Keratinocyte (primary cell): ENCODE measurements around the gene FANCC. TPM values are rescaled to one million over a fixed set of nuclear protein-coding genes. Genes with fewer than 3 reads are reported as not detected.

Source experiments
- DNase-seq: peaks from one replicate; pipeline ENCODE4 v3.0.0-alpha.2; 2011; ENCODE audit warnings: low read depth, missing footprints, low spot score
- FAIRE-seq: peaks from 2 replicates; lab custom pipeline; 2011; peaks lifted over from hg19 to GRCh38; lab: Jason Lieb, UNC
- H2AFZ ChIP-seq: 2 replicates; pipeline ENCODE4 v1.6.0; 2012; ENCODE audit warnings: low read length, control low read depth, inconsistent platforms; ENCODE audit not compliant: control insufficient read depth
- H3K27ac ChIP-seq: 2 replicates; pipeline ENCODE4 v1.5.1; 2011; ENCODE audit warnings: low read length; ENCODE audit not compliant: control insufficient read depth, insufficient read depth
- H3K27me3 ChIP-seq: 3 replicates; pipeline ENCODE4 v1.6.0; 2011; ENCODE audit warnings: low read length; ENCODE audit not compliant: control insufficient read depth, insufficient read depth; ENCODE audit errors: extremely low read depth
- H3K36me3 ChIP-seq, 2 experiments: 2 replicates in 1 of 2; 3 replicates in 1 of 2; pipeline ENCODE4 v1.5.1; 2011; ENCODE audit warnings: low read length in 2 of 2, mild to moderate bottlenecking in 1 of 2; ENCODE audit not compliant: control insufficient read depth in 2 of 2, insufficient read depth in 2 of 2; ENCODE audit errors: extremely low read depth in 1 of 2
- H3K4me1 ChIP-seq: 3 replicates; pipeline ENCODE4 v1.5.1; 2011; ENCODE audit warnings: low read length; ENCODE audit not compliant: control insufficient read depth, insufficient read depth; ENCODE audit errors: extremely low read depth
- H3K4me2 ChIP-seq: 3 replicates; pipeline ENCODE4 v1.6.0; 2011; ENCODE audit warnings: low read depth, low read length; ENCODE audit not compliant: control insufficient read depth, insufficient read depth; ENCODE audit errors: extremely low read depth
- H3K4me3 ChIP-seq, 3 experiments: fragments of 200-600 bp in 1 of 3; sonication (generic) in 1 of 3; 2 replicates in 2 of 3; 3 replicates in 1 of 3; pipeline ENCODE4 v1.5.1; 2011 to 2016; ENCODE audit warnings: low read length in 3 of 3, mild to moderate bottlenecking in 3 of 3, control low read depth in 2 of 3, inconsistent platforms in 1 of 3, low read depth in 1 of 3, mixed read lengths in 1 of 3, mixed run types in 1 of 3, moderate library complexity in 1 of 3; ENCODE audit not compliant: control insufficient read depth in 2 of 3, insufficient read depth in 2 of 3; ENCODE audit errors: extremely low read depth in 1 of 3
- H3K79me2 ChIP-seq: 2 replicates; pipeline ENCODE4 v1.6.0; 2012; ENCODE audit warnings: low read length; ENCODE audit not compliant: control insufficient read depth, insufficient read depth
- H3K9ac ChIP-seq: 3 replicates; pipeline ENCODE4 v1.6.0; 2011; ENCODE audit warnings: low read length; ENCODE audit not compliant: control insufficient read depth, insufficient read depth; ENCODE audit errors: extremely low read depth
- H3K9me1 ChIP-seq: 3 replicates; pipeline ENCODE4 v1.6.0; 2011; ENCODE audit warnings: low read length; ENCODE audit not compliant: control insufficient read depth, insufficient read depth; ENCODE audit errors: extremely low read depth
- H3K9me3 ChIP-seq: 2 replicates; pipeline ENCODE4 v1.5.1; 2012; ENCODE audit warnings: low read depth, low read length; ENCODE audit not compliant: control insufficient read depth
- H4K20me1 ChIP-seq: 3 replicates; pipeline ENCODE4 v1.6.0; 2011; ENCODE audit warnings: low read length; ENCODE audit not compliant: control insufficient read depth, insufficient read depth; ENCODE audit errors: extremely low read depth
- EZH2 ChIP-seq: IDR thresholded peaks from one replicate; pipeline ENCODE4 v1.6.1; 2012; ENCODE audit warnings: inconsistent platforms, mild to moderate bottlenecking, low read length, moderate library complexity
- dilution Hi-C: fragments of 300-500 bp; cut with MboI; formaldehyde crosslinking; loops from one replicate; pipeline ENCODE4 v1.7.0; 2020; ENCODE audit warnings: low sequenced_read_pairs; ENCODE audit not compliant: extremely low pct_ligation_motif_present
- polyA plus RNA-seq, 5 experiments: library from polyadenylated mRNA; depleted of rRNA in 3 of 5; stranded (reverse) in 3 of 5; stranded (forward) in 1 of 5; unstranded in 1 of 5; fragments of >200 nt; gene quantifications; 1 replicate in 1 of 5; 2 replicates in 3 of 5; 3 replicates in 1 of 5; pipeline versions ENCODE4 v1.2.1 to v1.2.3, GENCODE V29; 2011 to 2012; ENCODE audit warnings: missing spikeins in 2 of 5, low read depth in 1 of 5, low replicate concordance in 1 of 5
- TF ChIP-seq, protein P1 (sequence below), 3 experiments: IDR thresholded peaks in 1 of 3; conservative IDR thresholded peaks in 1 of 3; optimal IDR thresholded peaks in 1 of 3; 2 replicates in 2 of 3; 3 replicates in 1 of 3; pipeline versions ENCODE3 to v1.5.1; 2011; ENCODE audit warnings: low read length in 3 of 3, mild to moderate bottlenecking in 3 of 3, moderate library complexity in 2 of 3, control low read depth in 1 of 3, inconsistent platforms in 1 of 3; ENCODE audit not compliant: insufficient read depth in 2 of 3; ENCODE audit errors: extremely low read depth in 1 of 3

FANCC gene
- polyA plus RNA-seq, 1 donor (not counting 4 experiments of a cell fraction or from before 2014, with no cell fraction given) = 8.3 TPM

DNA sequence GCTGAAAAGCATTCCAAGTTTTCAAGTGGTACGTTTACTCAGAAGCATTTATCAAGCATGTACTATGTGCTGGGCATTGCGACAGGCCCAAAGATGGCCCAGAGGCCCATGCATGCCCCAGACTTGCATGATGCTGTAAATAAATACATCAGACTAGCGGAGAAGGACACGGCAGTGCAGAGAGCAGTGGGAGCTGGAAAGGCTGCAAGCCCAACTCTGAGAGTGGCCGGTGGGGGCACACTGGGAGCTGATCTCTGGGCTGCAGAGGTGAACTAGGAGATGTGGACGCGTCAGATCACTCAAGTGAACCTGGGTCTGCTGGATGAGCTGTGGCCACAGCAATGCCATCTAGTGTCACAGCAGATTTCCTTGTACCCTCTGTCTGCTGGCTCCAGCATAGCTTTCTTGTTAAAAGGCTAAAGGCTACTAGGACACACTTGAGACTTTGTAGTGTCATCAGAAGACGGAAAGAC is 246.9 kb downstream of the FANCC start:
- Histone ChIP-seq H3K79me2 (peaks cover 87% of the 10 kb centered on the region), H3K36me3 (peaks cover 25 to 35% of the 10 kb centered on the region in 2 experiments), H3K27me3 (no peaks in the 10 kb centered on the region), H3K27ac (no peak overlapping the region), H3K9me3 (no peaks in the 10 kb centered on the region), H3K4me2 (no peak overlapping the region), H2AFZ (no peak overlapping the region), H3K4me3 (no peak overlapping the region), H3K9ac (no peak overlapping the region), H4K20me1 (no peaks in the 10 kb centered on the region), H3K4me1 (peaks cover 6% of the 10 kb centered on the region), H3K9me1 (peaks cover 2% of the 10 kb centered on the region)
- no peak for FAIRE-seq
- dilution Hi-C loops = no loop called here
- TF ChIP-seq, protein P1, sequence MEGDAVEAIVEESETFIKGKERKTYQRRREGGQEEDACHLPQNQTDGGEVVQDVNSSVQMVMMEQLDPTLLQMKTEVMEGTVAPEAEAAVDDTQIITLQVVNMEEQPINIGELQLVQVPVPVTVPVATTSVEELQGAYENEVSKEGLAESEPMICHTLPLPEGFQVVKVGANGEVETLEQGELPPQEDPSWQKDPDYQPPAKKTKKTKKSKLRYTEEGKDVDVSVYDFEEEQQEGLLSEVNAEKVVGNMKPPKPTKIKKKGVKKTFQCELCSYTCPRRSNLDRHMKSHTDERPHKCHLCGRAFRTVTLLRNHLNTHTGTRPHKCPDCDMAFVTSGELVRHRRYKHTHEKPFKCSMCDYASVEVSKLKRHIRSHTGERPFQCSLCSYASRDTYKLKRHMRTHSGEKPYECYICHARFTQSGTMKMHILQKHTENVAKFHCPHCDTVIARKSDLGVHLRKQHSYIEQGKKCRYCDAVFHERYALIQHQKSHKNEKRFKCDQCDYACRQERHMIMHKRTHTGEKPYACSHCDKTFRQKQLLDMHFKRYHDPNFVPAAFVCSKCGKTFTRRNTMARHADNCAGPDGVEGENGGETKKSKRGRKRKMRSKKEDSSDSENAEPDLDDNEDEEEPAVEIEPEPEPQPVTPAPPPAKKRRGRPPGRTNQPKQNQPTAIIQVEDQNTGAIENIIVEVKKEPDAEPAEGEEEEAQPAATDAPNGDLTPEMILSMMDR (optimal IDR thresholded peaks at IDR 0.05 in 1 of 3, IDR thresholded peaks at IDR 0.05 in 1 of 3, conservative IDR thresholded peaks at IDR 0.05 in 1 of 3; ENCODE audit: extremely low read depth in 1 of 3, insufficient read depth in 2 of 3, low read length in 3 of 3) = no peak
- no peak for TF ChIP-seq EZH2
- DNase-seq = no peak

DNA sequence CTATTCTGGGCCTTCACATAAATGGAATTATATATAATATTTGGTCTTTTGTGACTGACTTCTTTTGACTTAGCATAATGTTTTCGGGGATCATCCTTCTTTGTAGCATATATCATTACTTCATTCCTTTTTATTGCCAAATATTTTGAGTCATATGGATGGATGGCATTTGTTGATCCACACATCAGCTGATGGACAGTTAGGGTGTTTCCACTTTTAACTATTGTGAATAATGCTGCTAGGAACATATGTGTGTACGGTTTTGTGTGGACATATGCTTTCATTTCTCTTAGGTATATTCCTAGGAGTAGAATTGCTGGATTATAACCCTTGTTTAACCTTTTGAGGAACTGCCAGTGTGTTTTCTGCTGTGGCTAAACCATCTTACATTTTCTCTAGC is 249.6 kb downstream of the FANCC start:
- Histone ChIP-seq H3K9ac (no peak overlapping the region), H2AFZ (no peak overlapping the region), H4K20me1 (no peaks in the 10 kb centered on the region), H3K9me1 (peaks cover 2% of the 10 kb centered on the region), H3K79me2 (peaks cover 87% of the 10 kb centered on the region), H3K36me3 (peaks cover 29 to 30% of the 10 kb centered on the region in 2 experiments), H3K4me2 (no peak overlapping the region), H3K27me3 (no peaks in the 10 kb centered on the region), H3K4me1 (peaks cover 29% of the 10 kb centered on the region), H3K27ac (no peak overlapping the region), H3K9me3 (no peaks in the 10 kb centered on the region), H3K4me3 (no peak overlapping the region)
- DNase-seq (no peak), FAIRE-seq (no peak)
- dilution Hi-C loops = no loop called here
- TF ChIP-seq EZH2 = no peak
- TF ChIP-seq, protein P1 (optimal IDR thresholded peaks at IDR 0.05 in 1 of 3, IDR thresholded peaks at IDR 0.05 in 1 of 3, conservative IDR thresholded peaks at IDR 0.05 in 1 of 3; ENCODE audit: extremely low read depth in 1 of 3, insufficient read depth in 2 of 3, low read length in 3 of 3) = no peak
